Measurements from ENCODE around the gene RAB7A.

- TF ChIP-seq, protein P1, sequence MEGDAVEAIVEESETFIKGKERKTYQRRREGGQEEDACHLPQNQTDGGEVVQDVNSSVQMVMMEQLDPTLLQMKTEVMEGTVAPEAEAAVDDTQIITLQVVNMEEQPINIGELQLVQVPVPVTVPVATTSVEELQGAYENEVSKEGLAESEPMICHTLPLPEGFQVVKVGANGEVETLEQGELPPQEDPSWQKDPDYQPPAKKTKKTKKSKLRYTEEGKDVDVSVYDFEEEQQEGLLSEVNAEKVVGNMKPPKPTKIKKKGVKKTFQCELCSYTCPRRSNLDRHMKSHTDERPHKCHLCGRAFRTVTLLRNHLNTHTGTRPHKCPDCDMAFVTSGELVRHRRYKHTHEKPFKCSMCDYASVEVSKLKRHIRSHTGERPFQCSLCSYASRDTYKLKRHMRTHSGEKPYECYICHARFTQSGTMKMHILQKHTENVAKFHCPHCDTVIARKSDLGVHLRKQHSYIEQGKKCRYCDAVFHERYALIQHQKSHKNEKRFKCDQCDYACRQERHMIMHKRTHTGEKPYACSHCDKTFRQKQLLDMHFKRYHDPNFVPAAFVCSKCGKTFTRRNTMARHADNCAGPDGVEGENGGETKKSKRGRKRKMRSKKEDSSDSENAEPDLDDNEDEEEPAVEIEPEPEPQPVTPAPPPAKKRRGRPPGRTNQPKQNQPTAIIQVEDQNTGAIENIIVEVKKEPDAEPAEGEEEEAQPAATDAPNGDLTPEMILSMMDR (IDR thresholded peaks at IDR 0.05) = no peak
- no peak for TF ChIP-seq EZH2 (IDR thresholded peaks at IDR 0.05; ENCODE audit: borderline replicate concordance, insufficient read depth, low read depth, low read length, poor library complexity, severe bottlenecking)
Measured at GRCh38 chr3:128801779-128802380, 75.9 kb downstream of the RAB7A start.

Data from B cell (primary cell).